Nephron (organoid): ENCODE measurements around the gene LDB2.

ENCODE experiments used
- H3K27ac Mint-ChIP-seq, 3 experiments: 2 replicates each; pipeline ENCODE4 v1.8.0; 2020; ENCODE audit warnings: mixed read lengths in 3 of 3, mild to moderate bottlenecking in 2 of 3, moderate library complexity in 1 of 3
- H3K27me3 Mint-ChIP-seq: 2 replicates; pipeline ENCODE4 v1.8.0; 2021; ENCODE audit warnings: low read depth, mild to moderate bottlenecking, moderate library complexity, mixed read lengths
- H3K36me3 Mint-ChIP-seq: 2 replicates; pipeline ENCODE4 v1.8.0; 2020; ENCODE audit warnings: low read depth, mixed read lengths
- H3K4me1 Mint-ChIP-seq: 2 replicates; pipeline ENCODE4 v1.8.0; 2020; ENCODE audit warnings: mixed read lengths
- H3K4me3 Mint-ChIP-seq, 3 experiments: 2 replicates each; pipeline ENCODE4 v1.8.0; 2020; ENCODE audit warnings: mild to moderate bottlenecking in 3 of 3, mixed read lengths in 3 of 3, moderate library complexity in 2 of 3
- H3K9me3 Mint-ChIP-seq: 2 replicates; pipeline ENCODE4 v1.8.0; 2020; ENCODE audit warnings: mixed read lengths
- CTCF ChIP-seq, 3 experiments: fragments of 200-600 bp; sonication (generic); IDR thresholded peaks; one replicate each; pipeline ENCODE4 v1.5.0; 2021; ENCODE audit warnings: antibody characterized with exemption in 3 of 3; ENCODE audit not compliant: unreplicated experiment in 3 of 3

The LDB2 gene

GRCh38 chr4:16741287-16741686, 157.2 kb downstream of the LDB2 start:
- H3K4me1 Mint-ChIP-seq: peaks cover 30% of the 10 kb centered on the region
- no peak for TF ChIP-seq CTCF (IDR thresholded peaks at IDR 0.05; ENCODE audit: unreplicated experiment in 3 of 3)
- H3K9me3 Mint-ChIP-seq: peaks cover 2% of the 10 kb centered on the region
- peak overlapping the region; percentile 28 to 84 (median 64) for H3K27ac Mint-ChIP-seq
- no peaks in the 10 kb centered on the region for H3K36me3 Mint-ChIP-seq
- no peaks in the 10 kb centered on the region for H3K27me3 Mint-ChIP-seq
- no peak overlapping the region for H3K4me3 Mint-ChIP-seq

DNA sequence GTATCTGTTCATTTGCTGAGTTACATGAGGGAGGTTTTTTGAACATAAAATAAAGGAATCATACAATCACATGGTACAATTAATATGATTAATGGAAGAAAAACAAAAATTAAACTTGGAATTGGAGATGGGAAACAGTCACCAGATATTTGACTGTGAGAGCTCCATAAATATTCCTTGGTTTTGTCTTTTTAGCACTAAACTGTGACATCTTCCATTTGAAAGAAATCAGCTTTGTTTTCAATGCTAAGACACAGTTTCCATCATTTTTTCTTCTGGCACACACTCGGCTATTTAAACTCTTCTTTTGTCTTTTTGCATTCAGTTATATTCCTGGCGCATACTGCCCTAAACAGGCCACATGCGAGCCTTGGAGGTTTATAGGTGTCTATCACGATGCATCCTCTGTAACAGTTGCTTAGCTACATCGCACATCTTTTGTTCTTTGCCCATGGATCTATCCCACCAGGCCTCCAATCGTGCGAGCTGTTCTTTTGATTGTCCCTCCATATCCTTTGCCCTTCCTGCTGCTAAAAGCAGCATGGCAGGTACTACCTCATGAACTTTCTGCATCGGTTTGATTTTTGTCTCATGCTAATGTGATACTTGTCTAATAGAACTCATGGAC, 158.3 kb downstream of the LDB2 start:
- no peak for TF ChIP-seq CTCF (IDR thresholded peaks at IDR 0.05; ENCODE audit: unreplicated experiment in 3 of 3)
- Mint-ChIP-seq H3K27me3 (no peaks in the 10 kb centered on the region), H3K27ac (peak overlapping the region; percentile 68 to 84 (median 71)), H3K4me1 (peaks cover 23% of the 10 kb centered on the region), H3K36me3 (no peaks in the 10 kb centered on the region), H3K4me3 (no peak overlapping the region), H3K9me3 (peaks cover 2% of the 10 kb centered on the region)

DNA sequence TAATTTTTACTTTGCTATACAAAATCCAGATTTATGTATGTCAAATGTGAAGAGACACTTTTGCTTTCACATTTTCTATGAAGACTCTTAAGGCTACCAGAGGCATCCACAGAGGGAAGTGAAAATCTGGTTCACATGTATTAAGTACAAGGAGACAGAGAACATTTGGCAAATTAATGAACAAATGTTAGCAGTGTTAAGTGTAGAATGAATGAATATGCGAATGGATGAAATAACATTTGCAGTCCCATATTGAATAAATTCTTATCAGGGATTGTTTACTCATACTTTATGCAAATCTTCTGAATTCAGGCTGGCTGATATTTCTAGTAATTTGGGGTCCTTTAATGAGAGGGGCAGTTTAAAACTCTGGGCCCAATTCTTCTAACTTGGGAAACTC, 159.9 kb downstream of the LDB2 start:
- Mint-ChIP-seq H3K9me3 (peaks cover 2% of the 10 kb centered on the region), H3K36me3 (no peaks in the 10 kb centered on the region), H3K4me3 (no peak overlapping the region), H3K27me3 (no peaks in the 10 kb centered on the region), H3K4me1 (peaks cover 18% of the 10 kb centered on the region), H3K27ac (peak overlapping the region in 2 of 3 experiments; percentile 48 to 55)
- no peak for TF ChIP-seq CTCF (IDR thresholded peaks at IDR 0.05; ENCODE audit: unreplicated experiment in 3 of 3)

DNA sequence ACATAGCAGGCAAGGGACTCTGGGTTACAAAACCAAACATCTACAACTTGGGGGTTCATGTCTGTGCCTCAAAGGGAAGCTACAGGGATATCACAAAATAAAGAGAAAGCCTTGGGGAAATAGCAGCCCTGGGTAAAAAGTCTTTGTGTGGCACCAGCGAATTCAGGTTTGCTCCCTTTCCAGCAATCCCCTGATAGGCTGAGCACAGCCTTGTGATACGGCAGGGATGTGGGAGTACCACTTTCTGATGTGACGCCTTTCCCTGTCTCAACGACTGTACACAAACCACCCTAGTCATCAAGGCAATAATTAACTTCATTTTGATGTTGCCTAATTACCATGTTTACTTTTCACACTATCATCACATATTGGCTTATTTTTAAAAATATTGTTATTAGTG, 164.9 kb downstream of the LDB2 start:
- H3K27me3 Mint-ChIP-seq: no peaks in the 10 kb centered on the region
- peaks cover 10% of the 10 kb centered on the region for H3K36me3 Mint-ChIP-seq
- TF ChIP-seq CTCF (IDR thresholded peaks at IDR 0.05; ENCODE audit: unreplicated experiment in 3 of 3): no peak
- H3K9me3 Mint-ChIP-seq: peaks cover 2% of the 10 kb centered on the region
- H3K4me3 Mint-ChIP-seq: no peak overlapping the region
- no peak overlapping the region for H3K27ac Mint-ChIP-seq
- peaks cover 33% of the 10 kb centered on the region for H3K4me1 Mint-ChIP-seq

- H3K27me3 Mint-ChIP-seq: no peaks in the 10 kb centered on the region
- peak overlapping the region; percentile 13 to 51 (median 26) for H3K27ac Mint-ChIP-seq
- H3K9me3 Mint-ChIP-seq: no peaks in the 10 kb centered on the region
- TF ChIP-seq CTCF (IDR thresholded peaks at IDR 0.05; ENCODE audit: unreplicated experiment in 3 of 3): no peak
- H3K4me1 Mint-ChIP-seq: peaks cover 41% of the 10 kb centered on the region
- H3K36me3 Mint-ChIP-seq: peaks cover 10% of the 10 kb centered on the region
- H3K4me3 Mint-ChIP-seq: no peak overlapping the region
Observed at GRCh38 chr4:16732741-16733140, 165.7 kb downstream of the LDB2 start.

GRCh38 chr4:16731776-16732380, 166.6 kb downstream of the LDB2 start:
- peak overlapping the region in 1 of 3 experiments; percentile 59 for H3K27ac Mint-ChIP-seq
- no peak overlapping the region for H3K4me3 Mint-ChIP-seq
- peaks cover 43% of the 10 kb centered on the region for H3K4me1 Mint-ChIP-seq
- no peaks in the 10 kb centered on the region for H3K9me3 Mint-ChIP-seq
- H3K27me3 Mint-ChIP-seq: no peaks in the 10 kb centered on the region
- no peak for TF ChIP-seq CTCF (IDR thresholded peaks at IDR 0.05; ENCODE audit: unreplicated experiment in 3 of 3)
- peaks cover 12% of the 10 kb centered on the region for H3K36me3 Mint-ChIP-seq
